Ishikawa (cell line): ENCODE data around the gene TBC1D12.

Experiments used
- CEBPB ChIP-seq: IDR thresholded peaks from 2 replicates; pipeline ENCODE4 v1.6.1; 2012
- CREB1 ChIP-seq: IDR thresholded peaks from 2 replicates; pipeline ENCODE4 v1.6.1; 2012; ENCODE audit warnings: low read depth
- EGR1 ChIP-seq: IDR thresholded peaks from 2 replicates; pipeline ENCODE4 v1.6.1; 2012
- EP300 ChIP-seq: IDR thresholded peaks from 2 replicates; pipeline ENCODE4 v1.6.1; 2012; ENCODE audit warnings: borderline replicate concordance
- FOXM1 ChIP-seq: IDR thresholded peaks from 2 replicates; pipeline ENCODE4 v1.6.1; 2012; ENCODE audit warnings: low read depth, borderline replicate concordance
- NFIC ChIP-seq: IDR thresholded peaks from 2 replicates; pipeline ENCODE4 v1.6.1; 2012
- RAD21 ChIP-seq: IDR thresholded peaks from 2 replicates; pipeline ENCODE4 v1.6.1; 2012; ENCODE audit warnings: low read depth
- REST ChIP-seq: IDR thresholded peaks from 2 replicates; pipeline ENCODE4 v1.6.1; 2012; ENCODE audit warnings: low read depth, mild to moderate bottlenecking
- TAF1 ChIP-seq: IDR thresholded peaks from 2 replicates; pipeline ENCODE4 v1.6.1; 2012; ENCODE audit warnings: low read depth, mild to moderate bottlenecking
- TCF12 ChIP-seq: IDR thresholded peaks from 2 replicates; pipeline ENCODE4 v1.6.1; 2012; ENCODE audit warnings: low read depth
- TEAD4 ChIP-seq: IDR thresholded peaks from 2 replicates; pipeline ENCODE4 v1.6.1; 2012
- USF1 ChIP-seq: IDR thresholded peaks from 2 replicates; pipeline ENCODE4 v1.6.1; 2012
- YY1 ChIP-seq: IDR thresholded peaks from 2 replicates; pipeline ENCODE4 v1.6.1; 2012; ENCODE audit warnings: low read depth
- ZBTB7A ChIP-seq: IDR thresholded peaks from 2 replicates; pipeline ENCODE4 v1.6.1; 2012; ENCODE audit warnings: low read depth

GRCh38 chr10:94461503-94461902 is 59.2 kb downstream of the TBC1D12 start:
- no peak for TF ChIP-seq TEAD4
- no peak for TF ChIP-seq CREB1
- TF ChIP-seq FOXM1, result no peak
- no peak for TF ChIP-seq RAD21
- no peak for TF ChIP-seq USF1
- no peak for TF ChIP-seq CEBPB
- TF ChIP-seq EP300, result no peak
- TF ChIP-seq YY1, result no peak
- TF ChIP-seq EGR1, result no peak
- TF ChIP-seq REST, result no peak
- TF ChIP-seq TAF1, result no peak
- no peak for TF ChIP-seq NFIC
- TF ChIP-seq TCF12, result no peak
- TF ChIP-seq ZBTB7A, result no peak
